CD4-positive, alpha-beta T cell (primary cell): ENCODE results near the gene SUV39H1. TPM values are rescaled to one million over a fixed set of nuclear protein-coding genes. Genes with fewer than 3 reads are reported as not detected.

Experiments used
- ATAC-seq: fragments of 200-7000 bp; cut with Tn5 transposase; one replicate; pipeline ENCODE4 v1.10.0; 2022; ENCODE audit warnings: mild to moderate bottlenecking; ENCODE audit not compliant: poor library complexity
- CTCF ChIA-PET: fragments of 350-600 bp; sonication (Branson Sonifier 250); formaldehyde crosslinking; loops from one replicate; lab custom pipeline; 2021; ENCODE audit warnings: antibody characterized with exemption, inconsistent platforms; lab: Charles Lee
- POLR2A ChIA-PET: fragments of 350-600 bp; sonication (Branson Sonifier 250); formaldehyde crosslinking; loops from one replicate; lab custom pipeline; 2021; ENCODE audit warnings: antibody characterized with exemption, inconsistent platforms; lab: Charles Lee
- DNase-seq, 14 experiments: peaks; one replicate each; pipeline ENCODE4 v3.0.0-alpha.2; 2013 to 2020; ENCODE audit warnings: mixed read lengths in 2 of 14
- H3K27ac ChIP-seq, 2 donors: one replicate each; pipeline versions ENCODE4 v1.5.1 to v1.7.0; 2013; ENCODE audit warnings: low read length in 2 of 2, low read depth in 1 of 2, mild to moderate bottlenecking in 1 of 2
- H3K27me3 ChIP-seq, 2 experiments: 1 replicate in 1 of 2; 2 replicates in 1 of 2; pipeline versions ENCODE4 v1.6.1 to v1.7.0; 2013; ENCODE audit warnings: low read length in 2 of 2, control low read depth in 1 of 2, mild to moderate bottlenecking in 1 of 2, moderate library complexity in 1 of 2; ENCODE audit not compliant: insufficient read depth in 2 of 2, control insufficient read depth in 1 of 2
- H3K36me3 ChIP-seq: one replicate; pipeline ENCODE4 v1.6.1; 2013; ENCODE audit warnings: low read length, control low read depth; ENCODE audit not compliant: insufficient read depth
- H3K4me1 ChIP-seq: one replicate; pipeline ENCODE4 v1.6.1; 2013; ENCODE audit warnings: low read length, control low read depth; ENCODE audit not compliant: insufficient read depth
- H3K4me3 ChIP-seq: one replicate; pipeline ENCODE4 v1.5.1; 2013; ENCODE audit warnings: mild to moderate bottlenecking, low read length, moderate library complexity
- H3K9me3 ChIP-seq, 2 experiments: 1 replicate in 1 of 2; 2 replicates in 1 of 2; pipeline versions ENCODE4 v1.6.1 to v1.7.0; 2013; ENCODE audit warnings: low read length in 2 of 2, mild to moderate bottlenecking in 2 of 2, control low read depth in 1 of 2, moderate library complexity in 1 of 2; ENCODE audit not compliant: control insufficient read depth in 1 of 2, insufficient read depth in 1 of 2
- H3K27ac Mint-ChIP-seq: one replicate; pipeline ENCODE4 v1.8.0; 2020; ENCODE audit warnings: mixed read lengths
- H3K27me3 Mint-ChIP-seq: one replicate; pipeline ENCODE4 v1.8.0; 2021; ENCODE audit warnings: mixed read lengths
- H3K36me3 Mint-ChIP-seq: one replicate; pipeline ENCODE4 v1.8.0; 2021; ENCODE audit warnings: low read depth, mixed read lengths
- H3K4me1 Mint-ChIP-seq: one replicate; pipeline ENCODE4 v1.8.0; 2021; ENCODE audit warnings: low read depth, mixed read lengths
- H3K4me3 Mint-ChIP-seq: one replicate; pipeline ENCODE4 v1.8.0; 2020; ENCODE audit warnings: mild to moderate bottlenecking, mixed read lengths
- H3K9me3 Mint-ChIP-seq: one replicate; pipeline ENCODE4 v1.8.0; 2020; ENCODE audit warnings: mixed read lengths
- intact Hi-C, 2 experiments: fragments of 100-400 bp; cut with DNase I in 1 of 2; cut with micrococcal nuclease in 1 of 2; formaldehyde crosslinking; loops; one replicate each; pipeline versions ENCODE4 v1.15.1 to v1.9.0; 2023 to 2025; cut with DNase I, micrococcal nuclease
- total RNA-seq, 174 experiments: library from RNA in 2 of 174; stranded (reverse) in 2 of 174; gene quantifications; one replicate each; pipeline ENCODE4 v1.2.3 and lab custom pipeline; 2021 to 2026
- TF ChIP-seq, protein P1 (sequence below): fragments of 200-600 bp; IDR thresholded peaks from one replicate; pipeline ENCODE4 v1.8.0; 2022; ENCODE audit warnings: antibody characterized with exemption, mild to moderate bottlenecking

SUV39H1 gene
- total RNA-seq, 2 experiments from 2014 or later, result 7.7 to 8.4 TPM

DNA sequence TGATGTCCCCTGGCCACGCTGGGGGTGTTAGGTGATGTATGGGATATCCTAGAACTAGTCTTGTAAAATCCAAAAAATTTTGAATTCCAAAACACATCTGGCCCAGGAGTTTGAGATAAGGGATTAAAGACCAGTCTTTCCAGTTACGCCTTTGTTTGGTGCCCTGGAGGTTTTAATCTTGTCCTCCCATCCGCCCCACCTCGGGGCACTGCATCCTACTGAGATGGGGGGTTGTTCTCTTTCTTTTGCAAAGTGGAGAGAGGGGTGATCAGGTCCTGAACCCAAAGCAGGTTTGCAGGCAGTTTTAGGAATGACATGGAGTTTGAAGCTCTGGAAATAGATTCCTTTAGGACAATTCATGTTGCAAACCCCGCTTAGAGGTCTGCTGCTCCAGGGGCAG lies 1.8 kb downstream of the SUV39H1 start:
- TF ChIP-seq, protein P1, sequence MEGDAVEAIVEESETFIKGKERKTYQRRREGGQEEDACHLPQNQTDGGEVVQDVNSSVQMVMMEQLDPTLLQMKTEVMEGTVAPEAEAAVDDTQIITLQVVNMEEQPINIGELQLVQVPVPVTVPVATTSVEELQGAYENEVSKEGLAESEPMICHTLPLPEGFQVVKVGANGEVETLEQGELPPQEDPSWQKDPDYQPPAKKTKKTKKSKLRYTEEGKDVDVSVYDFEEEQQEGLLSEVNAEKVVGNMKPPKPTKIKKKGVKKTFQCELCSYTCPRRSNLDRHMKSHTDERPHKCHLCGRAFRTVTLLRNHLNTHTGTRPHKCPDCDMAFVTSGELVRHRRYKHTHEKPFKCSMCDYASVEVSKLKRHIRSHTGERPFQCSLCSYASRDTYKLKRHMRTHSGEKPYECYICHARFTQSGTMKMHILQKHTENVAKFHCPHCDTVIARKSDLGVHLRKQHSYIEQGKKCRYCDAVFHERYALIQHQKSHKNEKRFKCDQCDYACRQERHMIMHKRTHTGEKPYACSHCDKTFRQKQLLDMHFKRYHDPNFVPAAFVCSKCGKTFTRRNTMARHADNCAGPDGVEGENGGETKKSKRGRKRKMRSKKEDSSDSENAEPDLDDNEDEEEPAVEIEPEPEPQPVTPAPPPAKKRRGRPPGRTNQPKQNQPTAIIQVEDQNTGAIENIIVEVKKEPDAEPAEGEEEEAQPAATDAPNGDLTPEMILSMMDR, result no peak
- intact Hi-C loops, result loop anchor here in 1 of 2 experiments (5.0 kb wide), 1 partner anchor 104 kb away; the partner anchor contains the start of gene HDAC6
- H3K9me3 Mint-ChIP-seq, result no peaks in the 10 kb centered on the region
- Histone ChIP-seq H3K27me3 (no peaks in the 10 kb centered on the region), H3K4me3 (no peak overlapping the region), H3K27ac (no peak overlapping the region), H3K9me3 (no peaks in the 10 kb centered on the region), H3K4me1 (peaks cover 18% of the 10 kb centered on the region), H3K36me3 (peaks cover 42% of the 10 kb centered on the region)
- CTCF ChIA-PET, result no interaction called here
- POLR2A ChIA-PET, result interaction anchor here (3.3 to 3.6 kb wide), 3 partner anchors 15 to 39 kb away, joined by 20 to 46 read pairs (median 22); partner anchors contain the start of gene WAS
- ATAC-seq, result no peak
- H3K4me1 Mint-ChIP-seq, result peaks cover 24% of the 10 kb centered on the region
- no peak overlapping the region for H3K27ac Mint-ChIP-seq
- peak overlapping the region; percentile 51 for H3K4me3 Mint-ChIP-seq
- H3K27me3 Mint-ChIP-seq, result no peaks in the 10 kb centered on the region
- DNase-seq, result no peak
- H3K36me3 Mint-ChIP-seq, result peaks cover 50% of the 10 kb centered on the region

DNA sequence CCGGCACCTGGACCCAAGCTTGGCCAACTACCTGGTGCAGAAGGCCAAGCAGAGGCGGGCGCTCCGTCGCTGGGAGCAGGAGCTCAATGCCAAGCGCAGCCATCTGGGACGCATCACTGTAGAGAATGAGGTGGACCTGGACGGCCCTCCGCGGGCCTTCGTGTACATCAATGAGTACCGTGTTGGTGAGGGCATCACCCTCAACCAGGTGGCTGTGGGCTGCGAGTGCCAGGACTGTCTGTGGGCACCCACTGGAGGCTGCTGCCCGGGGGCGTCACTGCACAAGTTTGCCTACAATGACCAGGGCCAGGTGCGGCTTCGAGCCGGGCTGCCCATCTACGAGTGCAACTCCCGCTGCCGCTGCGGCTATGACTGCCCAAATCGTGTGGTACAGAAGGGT lies 3.7 kb downstream of the SUV39H1 start:
- H3K27me3 ChIP-seq, result no peaks in the 10 kb centered on the region
- Mint-ChIP-seq H3K9me3 (no peaks in the 10 kb centered on the region), H3K4me3 (no peak overlapping the region), H3K27ac (no peak overlapping the region), H3K4me1 (peaks cover 24% of the 10 kb centered on the region), H3K27me3 (no peaks in the 10 kb centered on the region), H3K36me3 (peaks cover 69% of the 10 kb centered on the region)
- no peaks in the 10 kb centered on the region for H3K9me3 ChIP-seq
- intact Hi-C loops, result no loop called here
- no peak for DNase-seq
- peaks cover 24% of the 10 kb centered on the region for H3K4me1 ChIP-seq
- no peak for ATAC-seq
- no peak overlapping the region for H3K27ac ChIP-seq
- peaks cover 47% of the 10 kb centered on the region for H3K36me3 ChIP-seq
- TF ChIP-seq, protein P1, result no peak
- CTCF ChIA-PET, result no interaction called here
- no peak overlapping the region for H3K4me3 ChIP-seq
- POLR2A ChIA-PET, result no interaction called here

DNA sequence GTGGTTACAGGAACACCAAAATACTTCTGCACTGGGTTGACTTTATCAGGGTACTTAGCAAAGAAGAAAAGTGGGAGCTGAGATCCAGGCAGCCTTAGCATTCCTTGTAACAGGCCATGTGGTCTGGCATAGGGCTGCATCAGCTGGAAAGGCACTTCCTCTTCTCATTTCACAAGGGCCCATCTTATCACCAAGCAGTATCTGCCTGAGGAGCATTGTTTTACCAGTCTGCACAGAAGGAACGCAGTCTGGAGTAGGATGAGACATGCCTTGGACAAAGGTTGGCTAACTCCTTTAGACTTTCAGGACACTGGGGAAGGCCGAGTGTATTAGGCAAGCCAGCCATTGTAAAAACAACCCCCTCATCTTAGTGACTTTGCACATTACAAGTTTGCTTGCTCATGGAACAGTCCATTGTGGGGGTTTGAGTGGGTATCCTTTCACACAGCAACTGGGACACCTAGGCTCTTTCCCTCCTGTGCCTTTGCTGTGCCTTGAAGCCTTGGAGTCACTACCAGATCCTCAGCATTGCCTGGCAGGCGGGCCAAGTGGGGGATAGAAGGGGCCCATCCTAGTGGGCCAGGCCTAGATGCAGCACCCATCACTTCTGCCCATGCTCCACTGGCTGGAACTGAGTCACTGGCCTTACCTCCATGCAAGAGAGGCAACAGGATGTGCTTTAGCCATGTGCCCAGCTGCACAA lies 4.6 kb downstream of the SUV39H1 start:
- CTCF ChIA-PET, result no interaction called here
- Mint-ChIP-seq H3K9me3 (no peaks in the 10 kb centered on the region), H3K27ac (no peak overlapping the region), H3K4me1 (peaks cover 16% of the 10 kb centered on the region), H3K27me3 (no peaks in the 10 kb centered on the region), H3K36me3 (peaks cover 65% of the 10 kb centered on the region), H3K4me3 (no peak overlapping the region)
- no peaks in the 10 kb centered on the region for H3K9me3 ChIP-seq
- H3K36me3 ChIP-seq, result peaks cover 47% of the 10 kb centered on the region
- ATAC-seq, result no peak
- H3K27me3 ChIP-seq, result no peaks in the 10 kb centered on the region
- DNase-seq, result no peak
- H3K4me1 ChIP-seq, result peaks cover 16% of the 10 kb centered on the region
- H3K4me3 ChIP-seq, result no peak overlapping the region
- TF ChIP-seq, protein P1, result no peak
- intact Hi-C loops, result no loop called here
- no peak overlapping the region for H3K27ac ChIP-seq
- POLR2A ChIA-PET, result no interaction called here
